ENCODE data around the gene GNG14. TPM values are rescaled to one million over a fixed set of nuclear protein-coding genes. Genes with fewer than 3 reads are reported as not detected.
A peak's percentile ranks its signal among the peaks of the same experiment; 100 is the strongest.

Gene GNG14
- total and polyA plus RNA-seq, 2 of the 13 experiments (the other 11 are each of a cell fraction or from before 2014, with no cell fraction given): not detected

- TF ChIP-seq, protein P1, sequence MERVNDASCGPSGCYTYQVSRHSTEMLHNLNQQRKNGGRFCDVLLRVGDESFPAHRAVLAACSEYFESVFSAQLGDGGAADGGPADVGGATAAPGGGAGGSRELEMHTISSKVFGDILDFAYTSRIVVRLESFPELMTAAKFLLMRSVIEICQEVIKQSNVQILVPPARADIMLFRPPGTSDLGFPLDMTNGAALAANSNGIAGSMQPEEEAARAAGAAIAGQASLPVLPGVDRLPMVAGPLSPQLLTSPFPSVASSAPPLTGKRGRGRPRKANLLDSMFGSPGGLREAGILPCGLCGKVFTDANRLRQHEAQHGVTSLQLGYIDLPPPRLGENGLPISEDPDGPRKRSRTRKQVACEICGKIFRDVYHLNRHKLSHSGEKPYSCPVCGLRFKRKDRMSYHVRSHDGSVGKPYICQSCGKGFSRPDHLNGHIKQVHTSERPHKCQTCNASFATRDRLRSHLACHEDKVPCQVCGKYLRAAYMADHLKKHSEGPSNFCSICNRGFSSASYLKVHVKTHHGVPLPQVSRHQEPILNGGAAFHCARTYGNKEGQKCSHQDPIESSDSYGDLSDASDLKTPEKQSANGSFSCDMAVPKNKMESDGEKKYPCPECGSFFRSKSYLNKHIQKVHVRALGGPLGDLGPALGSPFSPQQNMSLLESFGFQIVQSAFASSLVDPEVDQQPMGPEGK (CRISPR knock-in tag; IDR thresholded peaks at IDR 0.05): peak; percentile 46; the same call in 1 of the 2 replicates
- TF ChIP-seq SETDB1 (CRISPR knock-in tag; IDR thresholded peaks at IDR 0.05; ENCODE audit: borderline replicate concordance) (no peak), ELF3 (CRISPR knock-in tag; IDR thresholded peaks at IDR 0.05) (no peak), ETV5 (CRISPR knock-in tag; IDR thresholded peaks at IDR 0.05; ENCODE audit: borderline replicate concordance) (no peak), ZFAT (CRISPR knock-in tag; conservative IDR thresholded peaks at IDR 0.05) (no peak), ARHGAP35 (CRISPR knock-in tag; IDR thresholded peaks at IDR 0.05; ENCODE audit: borderline replicate concordance) (peak; percentile 64; the same call in 1 of the 2 replicates), XRCC5 (optimal IDR thresholded peaks at IDR 0.05; ENCODE audit: low read length) (no peak), ZNF451 (CRISPR knock-in tag; IDR thresholded peaks at IDR 0.05) (no peak), ZNF816 (CRISPR knock-in tag; IDR thresholded peaks at IDR 0.05; ENCODE audit: borderline replicate concordance) (no peak), ZNF414 (CRISPR knock-in tag; IDR thresholded peaks at IDR 0.05) (no peak), BCL3 (CRISPR knock-in tag; IDR thresholded peaks at IDR 0.05) (no peak), FOXM1 (CRISPR knock-in tag; IDR thresholded peaks at IDR 0.05) (no peak), HNF4A (CRISPR knock-in tag; IDR thresholded peaks at IDR 0.05) (no peak), ZNF782 (CRISPR knock-in tag; IDR thresholded peaks at IDR 0.05; ENCODE audit: borderline replicate concordance) (no peak)
- TF ChIP-seq, protein P2, sequence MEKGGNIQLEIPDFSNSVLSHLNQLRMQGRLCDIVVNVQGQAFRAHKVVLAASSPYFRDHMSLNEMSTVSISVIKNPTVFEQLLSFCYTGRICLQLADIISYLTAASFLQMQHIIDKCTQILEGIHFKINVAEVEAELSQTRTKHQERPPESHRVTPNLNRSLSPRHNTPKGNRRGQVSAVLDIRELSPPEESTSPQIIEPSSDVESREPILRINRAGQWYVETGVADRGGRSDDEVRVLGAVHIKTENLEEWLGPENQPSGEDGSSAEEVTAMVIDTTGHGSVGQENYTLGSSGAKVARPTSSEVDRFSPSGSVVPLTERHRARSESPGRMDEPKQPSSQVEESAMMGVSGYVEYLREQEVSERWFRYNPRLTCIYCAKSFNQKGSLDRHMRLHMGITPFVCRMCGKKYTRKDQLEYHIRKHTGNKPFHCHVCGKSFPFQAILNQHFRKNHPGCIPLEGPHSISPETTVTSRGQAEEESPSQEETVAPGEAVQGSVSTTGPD (CRISPR knock-in tag; IDR thresholded peaks at IDR 0.05): no peak
- TF ChIP-seq, protein P3, sequence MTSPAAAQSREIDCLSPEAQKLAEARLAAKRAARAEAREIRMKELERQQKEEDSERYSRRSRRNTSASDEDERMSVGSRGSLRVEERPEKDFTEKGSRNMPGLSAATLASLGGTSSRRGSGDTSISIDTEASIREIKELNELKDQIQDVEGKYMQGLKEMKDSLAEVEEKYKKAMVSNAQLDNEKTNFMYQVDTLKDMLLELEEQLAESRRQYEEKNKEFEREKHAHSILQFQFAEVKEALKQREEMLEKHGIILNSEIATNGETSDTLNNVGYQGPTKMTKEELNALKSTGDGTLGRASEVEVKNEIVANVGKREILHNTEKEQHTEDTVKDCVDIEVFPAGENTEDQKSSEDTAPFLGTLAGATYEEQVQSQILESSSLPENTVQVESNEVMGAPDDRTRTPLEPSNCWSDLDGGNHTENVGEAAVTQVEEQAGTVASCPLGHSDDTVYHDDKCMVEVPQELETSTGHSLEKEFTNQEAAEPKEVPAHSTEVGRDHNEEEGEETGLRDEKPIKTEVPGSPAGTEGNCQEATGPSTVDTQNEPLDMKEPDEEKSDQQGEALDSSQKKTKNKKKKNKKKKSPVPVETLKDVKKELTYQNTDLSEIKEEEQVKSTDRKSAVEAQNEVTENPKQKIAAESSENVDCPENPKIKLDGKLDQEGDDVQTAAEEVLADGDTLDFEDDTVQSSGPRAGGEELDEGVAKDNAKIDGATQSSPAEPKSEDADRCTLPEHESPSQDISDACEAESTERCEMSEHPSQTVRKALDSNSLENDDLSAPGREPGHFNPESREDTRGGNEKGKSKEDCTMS (CRISPR knock-in tag; conservative IDR thresholded peaks at IDR 0.05): no peak
- TF ChIP-seq, protein P4, sequence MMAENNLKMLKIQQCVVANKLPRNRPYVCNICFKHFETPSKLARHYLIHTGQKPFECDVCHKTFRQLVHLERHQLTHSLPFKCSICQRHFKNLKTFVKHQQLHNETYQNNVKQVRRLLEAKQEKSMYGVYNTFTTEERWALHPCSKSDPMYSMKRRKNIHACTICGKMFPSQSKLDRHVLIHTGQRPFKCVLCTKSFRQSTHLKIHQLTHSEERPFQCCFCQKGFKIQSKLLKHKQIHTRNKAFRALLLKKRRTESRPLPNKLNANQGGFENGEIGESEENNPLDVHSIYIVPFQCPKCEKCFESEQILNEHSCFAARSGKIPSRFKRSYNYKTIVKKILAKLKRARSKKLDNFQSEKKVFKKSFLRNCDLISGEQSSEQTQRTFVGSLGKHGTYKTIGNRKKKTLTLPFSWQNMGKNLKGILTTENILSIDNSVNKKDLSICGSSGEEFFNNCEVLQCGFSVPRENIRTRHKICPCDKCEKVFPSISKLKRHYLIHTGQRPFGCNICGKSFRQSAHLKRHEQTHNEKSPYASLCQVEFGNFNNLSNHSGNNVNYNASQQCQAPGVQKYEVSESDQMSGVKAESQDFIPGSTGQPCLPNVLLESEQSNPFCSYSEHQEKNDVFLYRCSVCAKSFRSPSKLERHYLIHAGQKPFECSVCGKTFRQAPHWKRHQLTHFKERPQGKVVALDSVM (CRISPR knock-in tag; IDR thresholded peaks at IDR 0.05): no peak
- TF ChIP-seq, protein P5, sequence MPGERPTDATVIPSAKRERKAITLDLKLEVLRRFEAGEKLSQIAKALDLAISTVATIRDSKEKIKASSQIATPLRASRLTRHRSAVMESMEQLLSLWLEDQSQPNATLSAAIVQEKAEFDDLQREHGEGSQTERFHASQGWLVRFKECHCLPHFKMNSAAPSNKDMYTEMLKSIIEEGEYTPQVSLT (CRISPR knock-in tag; IDR thresholded peaks at IDR 0.05; ENCODE audit: borderline replicate concordance, low read depth): no peak
Measured at GRCh38 chr19:12723641-12724426, 36.0 kb downstream of the GNG14 start, which contains the start of gene TNPO2 (continued).
